ENCODE measurements around the gene PRR5L. TPM values are rescaled to one million over a fixed set of nuclear protein-coding genes. Genes with fewer than 3 reads are reported as not detected.

Gene PRR5L
- polyA plus RNA-seq, 1 donor (not counting 4 experiments of a cell fraction or from before 2014, with no cell fraction given), result 20.1 TPM

DNA sequence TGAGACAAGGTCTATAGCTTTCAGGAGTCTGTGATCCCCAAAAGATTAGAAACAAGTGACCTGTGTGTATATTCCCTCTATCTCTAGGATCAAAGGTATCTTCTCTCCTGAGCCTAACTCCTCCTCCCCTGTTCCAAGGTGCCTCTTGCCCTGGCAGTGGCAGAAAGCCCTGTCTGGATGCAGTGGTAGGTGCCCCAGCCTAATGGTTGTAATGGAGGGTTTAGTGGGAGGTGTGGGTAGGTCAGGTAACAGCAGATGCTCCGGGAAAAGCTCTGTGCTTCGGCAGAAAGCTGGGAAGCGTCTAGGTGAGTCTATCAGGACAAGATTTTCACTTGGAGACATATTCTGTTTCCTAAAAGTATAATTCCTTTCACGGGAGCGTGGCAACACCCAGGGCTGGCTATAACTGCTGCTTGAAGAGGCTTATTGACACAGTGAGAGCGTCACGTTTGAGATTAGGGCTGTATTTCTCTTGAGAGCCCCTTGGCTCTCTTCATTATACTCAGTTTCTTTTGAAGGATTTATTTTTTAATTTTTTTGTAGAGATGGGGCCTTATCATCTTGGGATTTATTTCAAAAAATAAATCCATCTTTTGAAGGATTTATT is 49.5 kb downstream of the PRR5L start:
- no peaks in the 10 kb centered on the region for H3K9me1 ChIP-seq (ENCODE audit: control insufficient read depth, extremely low read depth, insufficient read depth, low read length)
- H3K36me3 ChIP-seq (ENCODE audit: control insufficient read depth in 2 of 2, extremely low read depth in 1 of 2, insufficient read depth in 2 of 2, low read length in 2 of 2), result no peaks in the 10 kb centered on the region
- no peak overlapping the region for H2AFZ ChIP-seq (ENCODE audit: control insufficient read depth, low read length)
- H3K4me1 ChIP-seq (ENCODE audit: control insufficient read depth, extremely low read depth, insufficient read depth, low read length), result no peaks in the 10 kb centered on the region
- DNase-seq (ENCODE audit: low read depth, low spot score), result no peak
- H3K9ac ChIP-seq (ENCODE audit: control insufficient read depth, extremely low read depth, insufficient read depth, low read length), result no peak overlapping the region
- H3K4me3 ChIP-seq (ENCODE audit: control insufficient read depth in 2 of 3, extremely low read depth in 1 of 3, insufficient read depth in 2 of 3, low read depth in 1 of 3, low read length in 3 of 3), result no peak overlapping the region
- no peak overlapping the region for H3K27ac ChIP-seq (ENCODE audit: control insufficient read depth, insufficient read depth, low read length)
- H3K4me2 ChIP-seq (ENCODE audit: control insufficient read depth, extremely low read depth, insufficient read depth, low read depth, low read length), result no peak overlapping the region
- FAIRE-seq, result no peak
- H3K27me3 ChIP-seq (ENCODE audit: control insufficient read depth, extremely low read depth, insufficient read depth, low read length), result no peaks in the 10 kb centered on the region
- H3K79me2 ChIP-seq (ENCODE audit: control insufficient read depth, insufficient read depth, low read length), result no peaks in the 10 kb centered on the region
- dilution Hi-C loops (cut with MboI; ENCODE audit: extremely low pct_ligation_motif_present, low sequenced_read_pairs), result no loop called here
- no peaks in the 10 kb centered on the region for H3K9me3 ChIP-seq (ENCODE audit: control insufficient read depth, low read depth, low read length)
- TF ChIP-seq, protein P1, sequence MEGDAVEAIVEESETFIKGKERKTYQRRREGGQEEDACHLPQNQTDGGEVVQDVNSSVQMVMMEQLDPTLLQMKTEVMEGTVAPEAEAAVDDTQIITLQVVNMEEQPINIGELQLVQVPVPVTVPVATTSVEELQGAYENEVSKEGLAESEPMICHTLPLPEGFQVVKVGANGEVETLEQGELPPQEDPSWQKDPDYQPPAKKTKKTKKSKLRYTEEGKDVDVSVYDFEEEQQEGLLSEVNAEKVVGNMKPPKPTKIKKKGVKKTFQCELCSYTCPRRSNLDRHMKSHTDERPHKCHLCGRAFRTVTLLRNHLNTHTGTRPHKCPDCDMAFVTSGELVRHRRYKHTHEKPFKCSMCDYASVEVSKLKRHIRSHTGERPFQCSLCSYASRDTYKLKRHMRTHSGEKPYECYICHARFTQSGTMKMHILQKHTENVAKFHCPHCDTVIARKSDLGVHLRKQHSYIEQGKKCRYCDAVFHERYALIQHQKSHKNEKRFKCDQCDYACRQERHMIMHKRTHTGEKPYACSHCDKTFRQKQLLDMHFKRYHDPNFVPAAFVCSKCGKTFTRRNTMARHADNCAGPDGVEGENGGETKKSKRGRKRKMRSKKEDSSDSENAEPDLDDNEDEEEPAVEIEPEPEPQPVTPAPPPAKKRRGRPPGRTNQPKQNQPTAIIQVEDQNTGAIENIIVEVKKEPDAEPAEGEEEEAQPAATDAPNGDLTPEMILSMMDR (optimal IDR thresholded peaks at IDR 0.05 in 1 of 3, IDR thresholded peaks at IDR 0.05 in 1 of 3, conservative IDR thresholded peaks at IDR 0.05 in 1 of 3; ENCODE audit: extremely low read depth in 1 of 3, insufficient read depth in 2 of 3, low read length in 3 of 3), result no peak
- TF ChIP-seq EZH2 (IDR thresholded peaks at IDR 0.05; ENCODE audit: low read length), result no peak
- no peaks in the 10 kb centered on the region for H4K20me1 ChIP-seq (ENCODE audit: control insufficient read depth, extremely low read depth, insufficient read depth, low read length)

DNA sequence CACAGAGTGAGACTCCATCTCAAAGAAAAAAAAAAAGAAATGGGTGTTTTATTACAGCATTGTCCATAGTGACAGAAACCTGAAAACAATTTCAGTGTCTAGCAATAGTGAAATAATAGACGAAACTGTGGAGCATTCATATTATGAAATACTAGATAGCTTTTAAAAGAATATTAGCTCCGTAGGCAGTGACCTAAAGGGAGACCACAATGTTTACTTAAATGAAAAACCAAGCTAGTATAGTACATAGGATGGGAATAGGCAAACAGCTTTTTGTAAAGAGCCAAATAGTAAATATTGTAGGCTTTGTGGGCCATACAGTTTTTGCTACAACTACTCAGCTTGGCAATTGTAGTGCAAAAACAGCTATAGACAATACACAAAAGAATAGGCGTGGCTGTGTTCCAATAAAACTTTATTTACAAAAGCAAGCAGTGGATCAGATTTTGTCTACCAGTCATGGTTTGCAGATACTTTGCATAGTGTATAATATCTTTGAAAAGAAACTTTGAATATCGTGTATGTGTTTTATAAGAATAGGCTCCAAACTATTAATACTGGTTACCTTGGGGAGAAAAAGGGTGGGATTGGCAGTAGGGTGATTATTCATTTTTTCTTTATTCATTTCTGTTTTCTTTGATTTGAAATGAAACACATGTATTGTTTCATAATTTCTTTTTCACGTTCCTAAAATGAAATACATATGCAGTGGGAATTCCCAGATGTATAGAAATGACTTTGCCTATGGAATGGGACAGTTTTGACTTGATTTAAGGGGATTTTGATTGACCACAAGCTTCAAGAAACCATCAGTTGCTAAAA is 50.7 kb downstream of the PRR5L start:
- H3K27ac ChIP-seq (ENCODE audit: control insufficient read depth, insufficient read depth, low read length), result no peak overlapping the region
- H3K36me3 ChIP-seq (ENCODE audit: control insufficient read depth in 2 of 2, extremely low read depth in 1 of 2, insufficient read depth in 2 of 2, low read length in 2 of 2), result no peaks in the 10 kb centered on the region
- FAIRE-seq (no peak), DNase-seq (ENCODE audit: low read depth, low spot score) (no peak)
- no peaks in the 10 kb centered on the region for H3K27me3 ChIP-seq (ENCODE audit: control insufficient read depth, extremely low read depth, insufficient read depth, low read length)
- H3K79me2 ChIP-seq (ENCODE audit: control insufficient read depth, insufficient read depth, low read length), result no peaks in the 10 kb centered on the region
- no peaks in the 10 kb centered on the region for H4K20me1 ChIP-seq (ENCODE audit: control insufficient read depth, extremely low read depth, insufficient read depth, low read length)
- H3K9me3 ChIP-seq (ENCODE audit: control insufficient read depth, low read depth, low read length), result no peaks in the 10 kb centered on the region
- no peaks in the 10 kb centered on the region for H3K4me1 ChIP-seq (ENCODE audit: control insufficient read depth, extremely low read depth, insufficient read depth, low read length)
- no peak overlapping the region for H3K9ac ChIP-seq (ENCODE audit: control insufficient read depth, extremely low read depth, insufficient read depth, low read length)
- TF ChIP-seq EZH2 (IDR thresholded peaks at IDR 0.05; ENCODE audit: low read length), result no peak
- TF ChIP-seq, protein P1 (optimal IDR thresholded peaks at IDR 0.05 in 1 of 3, IDR thresholded peaks at IDR 0.05 in 1 of 3, conservative IDR thresholded peaks at IDR 0.05 in 1 of 3; ENCODE audit: extremely low read depth in 1 of 3, insufficient read depth in 2 of 3, low read length in 3 of 3), result no peak
- no peak overlapping the region for H2AFZ ChIP-seq (ENCODE audit: control insufficient read depth, low read length)
- dilution Hi-C loops (cut with MboI; ENCODE audit: extremely low pct_ligation_motif_present, low sequenced_read_pairs), result no loop called here
- no peaks in the 10 kb centered on the region for H3K9me1 ChIP-seq (ENCODE audit: control insufficient read depth, extremely low read depth, insufficient read depth, low read length)
- H3K4me2 ChIP-seq (ENCODE audit: control insufficient read depth, extremely low read depth, insufficient read depth, low read depth, low read length), result no peak overlapping the region
- no peak overlapping the region for H3K4me3 ChIP-seq (ENCODE audit: control insufficient read depth in 2 of 3, extremely low read depth in 1 of 3, insufficient read depth in 2 of 3, low read depth in 1 of 3, low read length in 3 of 3)
